Testis (tissue), 2 donors: Measurements from ENCODE around the gene EFCAB3.
"Not testable (repeated sequence)": the region's sequence is repeated elsewhere in the genome, so short reads cannot be mapped to it uniquely, and the experiment has no call there.

Experiments used
- POLR2A ChIP-seq: fragments of 450-650 bp; IDR thresholded peaks from one replicate; pipeline ENCODE4 v1.6.1; 2017; ENCODE audit warnings: antibody characterized with exemption, mild to moderate bottlenecking, moderate library complexity
- TF ChIP-seq, protein P1 (sequence below), 3 experiments: fragments of 450-650 bp in 2 of 3; fragments of 200-600 bp in 1 of 3; sonication (generic) in 1 of 3; IDR thresholded peaks; one replicate each; pipeline ENCODE4 v1.5.1; 2016 to 2019; ENCODE audit warnings: antibody characterized with exemption in 3 of 3, mild to moderate bottlenecking in 2 of 3, moderate library complexity in 1 of 3

GRCh38 chr17:62435251-62435650 is 54.9 kb downstream of the EFCAB3 start:
- not testable (repeated sequence) for TF ChIP-seq POLR2A
- TF ChIP-seq, protein P1, sequence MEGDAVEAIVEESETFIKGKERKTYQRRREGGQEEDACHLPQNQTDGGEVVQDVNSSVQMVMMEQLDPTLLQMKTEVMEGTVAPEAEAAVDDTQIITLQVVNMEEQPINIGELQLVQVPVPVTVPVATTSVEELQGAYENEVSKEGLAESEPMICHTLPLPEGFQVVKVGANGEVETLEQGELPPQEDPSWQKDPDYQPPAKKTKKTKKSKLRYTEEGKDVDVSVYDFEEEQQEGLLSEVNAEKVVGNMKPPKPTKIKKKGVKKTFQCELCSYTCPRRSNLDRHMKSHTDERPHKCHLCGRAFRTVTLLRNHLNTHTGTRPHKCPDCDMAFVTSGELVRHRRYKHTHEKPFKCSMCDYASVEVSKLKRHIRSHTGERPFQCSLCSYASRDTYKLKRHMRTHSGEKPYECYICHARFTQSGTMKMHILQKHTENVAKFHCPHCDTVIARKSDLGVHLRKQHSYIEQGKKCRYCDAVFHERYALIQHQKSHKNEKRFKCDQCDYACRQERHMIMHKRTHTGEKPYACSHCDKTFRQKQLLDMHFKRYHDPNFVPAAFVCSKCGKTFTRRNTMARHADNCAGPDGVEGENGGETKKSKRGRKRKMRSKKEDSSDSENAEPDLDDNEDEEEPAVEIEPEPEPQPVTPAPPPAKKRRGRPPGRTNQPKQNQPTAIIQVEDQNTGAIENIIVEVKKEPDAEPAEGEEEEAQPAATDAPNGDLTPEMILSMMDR (IDR thresholded peaks at IDR 0.05), result not testable (repeated sequence)
